Measurements from ENCODE around the gene JAK1.

Gene JAK1

GRCh38 chr1:64891448-64891825 is 74.9 kb downstream of the JAK1 start:
- peak; percentile 18 for DNase-seq (ENCODE audit: low spot score)

GRCh38 chr1:64890699-64891447 is 75.5 kb downstream of the JAK1 start:
- no peak for DNase-seq (ENCODE audit: low spot score)

GRCh38 chr1:64887689-64888217 is 78.6 kb downstream of the JAK1 start:
- no peak for DNase-seq (ENCODE audit: low spot score)

- no peak for DNase-seq (ENCODE audit: low spot score)
Measured at GRCh38 chr1:64886877-64887276, 79.5 kb downstream of the JAK1 start.

- DNase-seq (ENCODE audit: low spot score) = no peak
Measured at GRCh38 chr1:64885648-64886047, 80.7 kb downstream of the JAK1 start.

GRCh38 chr1:64884261-64885040 is 81.9 kb downstream of the JAK1 start:
- DNase-seq (ENCODE audit: low spot score) = no peak

- no peak for DNase-seq (ENCODE audit: low spot score)
Measured at GRCh38 chr1:64882574-64883255, 83.6 kb downstream of the JAK1 start.

GRCh38 chr1:64881281-64881680 is 85.1 kb downstream of the JAK1 start:
- no peak for DNase-seq (ENCODE audit: low spot score)

- DNase-seq (ENCODE audit: low spot score) = no peak
Measured at GRCh38 chr1:64880449-64880848, 85.9 kb downstream of the JAK1 start.

- no peak for DNase-seq (ENCODE audit: low spot score)
Measured at GRCh38 chr1:64878931-64879611, 87.3 kb downstream of the JAK1 start.

- DNase-seq (ENCODE audit: low spot score) = no peak
Measured at GRCh38 chr1:64878090-64878489, 88.3 kb downstream of the JAK1 start.

- no peak for DNase-seq (ENCODE audit: low spot score)
Measured at GRCh38 chr1:64877598-64877997, 88.8 kb downstream of the JAK1 start.

- peak; percentile 76 for DNase-seq (ENCODE audit: low spot score)
Measured at GRCh38 chr1:64877151-64877550, 89.2 kb downstream of the JAK1 start.

GRCh38 chr1:64875606-64876005 is 90.7 kb downstream of the JAK1 start:
- DNase-seq (ENCODE audit: low spot score) = no peak

- no peak for DNase-seq (ENCODE audit: low spot score)
Measured at GRCh38 chr1:64875101-64875500, 91.2 kb downstream of the JAK1 start.

GRCh38 chr1:64874666-64875065 is 91.7 kb downstream of the JAK1 start:
- no peak for DNase-seq (ENCODE audit: low spot score)

GRCh38 chr1:64873576-64873975 is 92.8 kb downstream of the JAK1 start:
- no peak for DNase-seq (ENCODE audit: low spot score)

GRCh38 chr1:64872067-64872466 is 94.3 kb downstream of the JAK1 start:
- no peak for DNase-seq (ENCODE audit: low spot score)

GRCh38 chr1:64871256-64871655 is 95.1 kb downstream of the JAK1 start:
- no peak for DNase-seq (ENCODE audit: low spot score)

- no peak for DNase-seq (ENCODE audit: low spot score)
Measured at GRCh38 chr1:64867266-64867665, 99.1 kb downstream of the JAK1 start.

- DNase-seq (ENCODE audit: low spot score) = no peak
Measured at GRCh38 chr1:64866689-64867088, 99.7 kb downstream of the JAK1 start.

- DNase-seq (ENCODE audit: low spot score) = no peak
Measured at GRCh38 chr1:64865105-64865757, 101.1 kb downstream of the JAK1 start.

Measured in CD4-positive, alpha-beta T cell treated with Interleukin-6 at 100 ng/mL for 8 hours (primary cell).